Smooth muscle cell (in vitro differentiated cells): ENCODE measurements around the gene MVP. TPM values are rescaled to one million over a fixed set of nuclear protein-coding genes. Genes with fewer than 3 reads are reported as not detected.

Experiments
- DNase-seq: peaks from one replicate; lab custom pipeline; 2025; ENCODE audit not compliant: unreplicated experiment; lab: John Stamatoyannopoulos, UW
- H2AFZ ChIP-seq: fragments of 200-600 bp; sonication (generic); 2 replicates; pipeline ENCODE4 v1.6.0; 2016; ENCODE audit warnings: antibody characterized with exemption, low read depth, mild to moderate bottlenecking
- H3F3A ChIP-seq: fragments of 200-600 bp; sonication (generic); 2 replicates; pipeline ENCODE4 v1.6.0; 2017; ENCODE audit warnings: antibody characterized with exemption, low read depth
- H3K27ac ChIP-seq: fragments of 200-600 bp; sonication (generic); 2 replicates; pipeline ENCODE4 v1.5.1; 2016; ENCODE audit warnings: low read depth, mild to moderate bottlenecking
- H3K27me3 ChIP-seq: fragments of 200-600 bp; sonication (generic); 2 replicates; pipeline ENCODE4 v1.6.1; 2016; ENCODE audit warnings: low read depth, mild to moderate bottlenecking
- H3K36me3 ChIP-seq: fragments of 200-600 bp; sonication (generic); 2 replicates; pipeline ENCODE4 v1.5.1; 2016; ENCODE audit warnings: low read depth
- H3K4me1 ChIP-seq: fragments of 200-600 bp; sonication (generic); 2 replicates; pipeline ENCODE4 v1.5.1; 2016; ENCODE audit warnings: low read depth
- H3K4me2 ChIP-seq: fragments of 200-600 bp; sonication (generic); 2 replicates; pipeline ENCODE4 v1.6.0; 2016; ENCODE audit warnings: mild to moderate bottlenecking
- H3K4me3 ChIP-seq: fragments of 200-600 bp; sonication (generic); 2 replicates; pipeline ENCODE4 v1.5.1; 2016; ENCODE audit warnings: mild to moderate bottlenecking
- H3K79me2 ChIP-seq: fragments of 200-600 bp; sonication (generic); 2 replicates; pipeline ENCODE4 v1.6.0; 2016; ENCODE audit warnings: low read depth, mild to moderate bottlenecking
- H3K9ac ChIP-seq: fragments of 200-600 bp; sonication (generic); 2 replicates; pipeline ENCODE4 v1.6.0; 2016; ENCODE audit warnings: low read depth
- H3K9me3 ChIP-seq: fragments of 200-600 bp; sonication (generic); replicated peaks from 2 replicates; pipeline ENCODE4 v1.5.1; 2016; ENCODE audit warnings: low read depth
- H4K20me1 ChIP-seq: fragments of 200-600 bp; sonication (generic); 2 replicates; pipeline ENCODE4 v1.6.0; 2016; ENCODE audit warnings: low read depth
- CTCF ChIP-seq: fragments of 200-600 bp; sonication (generic); IDR thresholded peaks from 2 replicates; pipeline ENCODE4 v1.5.1; 2017; ENCODE audit warnings: borderline replicate concordance, mild to moderate bottlenecking, antibody characterized with exemption; ENCODE audit not compliant: insufficient read depth, poor library complexity, severe bottlenecking
- WGBS: methylation state at CpG from one replicate; pipeline ENCODE4 v1.1.7; 2016; ENCODE audit warnings: low lambda C conversion rate; 5-methylcytosine and 5-hydroxymethylcytosine counted together
- polyA plus RNA-seq: library from polyadenylated mRNA; unstranded; fragments of >200 nt; fragmentation: Nextera tagmentation; extraction: Ambion mirVana; gene quantifications from 2 replicates; pipeline ENCODE4 v1.2.1, GENCODE V29; 2016
- total RNA-seq: library from RNA; depleted of rRNA; stranded (reverse); fragments of >200 nt; gene quantifications from 2 replicates; pipeline ENCODE4 v1.2.3, GENCODE V29; 2014

The MVP gene
- total and polyA plus RNA-seq, 2 experiments from 2014 or later: 47.5 to 110 TPM

- no peaks in the 10 kb centered on the region for H3K79me2 ChIP-seq
- no peak overlapping the region for H3K27ac ChIP-seq
- no peaks in the 10 kb centered on the region for H3K36me3 ChIP-seq
- H3K9me3 ChIP-seq: no peaks in the 10 kb centered on the region
- 92% methylated on average over 15 of the region's 15 CpGs for WGBS
- no peak for TF ChIP-seq CTCF
- no peak overlapping the region for H2AFZ ChIP-seq
- H3K4me1 ChIP-seq: no peaks in the 10 kb centered on the region
- DNase-seq: no peak
- no peak overlapping the region for H3K9ac ChIP-seq
- no peaks in the 10 kb centered on the region for H3K27me3 ChIP-seq
- H3K4me3 ChIP-seq: no peak overlapping the region
- H4K20me1 ChIP-seq: peaks cover 3% of the 10 kb centered on the region
- H3K4me2 ChIP-seq: no peak overlapping the region
- H3F3A ChIP-seq: no peaks in the 10 kb centered on the region
Measured at GRCh38 chr16:29836623-29837022, 16.4 kb downstream of the MVP start.

DNA sequence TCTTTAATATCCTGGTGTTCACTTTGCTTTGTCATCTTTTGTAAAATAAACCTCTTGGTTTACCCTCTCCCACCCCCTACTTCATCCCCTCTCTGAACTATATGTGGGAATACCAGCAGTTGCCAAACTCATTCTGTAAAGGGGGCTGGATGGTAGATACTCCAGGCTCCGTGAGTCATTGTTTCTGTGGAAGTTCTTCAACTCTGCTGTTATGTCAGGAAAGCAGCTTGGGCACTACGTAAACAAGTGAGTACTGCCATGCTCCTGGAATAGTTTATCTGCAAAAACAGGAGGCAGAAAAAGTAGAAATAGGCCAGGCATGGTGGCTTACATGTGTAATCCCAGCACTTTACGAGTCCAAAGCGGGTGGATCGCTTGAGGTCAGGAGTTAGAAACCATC is 17.6 kb downstream of the MVP start:
- Histone ChIP-seq H4K20me1 (no peaks in the 10 kb centered on the region), H3K9ac (no peak overlapping the region), H3K4me3 (no peak overlapping the region), H3K79me2 (no peaks in the 10 kb centered on the region), H3K27me3 (no peaks in the 10 kb centered on the region), H3K9me3 (no peaks in the 10 kb centered on the region), H3K36me3 (no peaks in the 10 kb centered on the region), H2AFZ (no peak overlapping the region), H3F3A (no peaks in the 10 kb centered on the region), H3K27ac (no peak overlapping the region), H3K4me1 (no peaks in the 10 kb centered on the region), H3K4me2 (no peak overlapping the region)
- WGBS: 42% methylated on average over 5 of the region's 5 CpGs
- no peak for TF ChIP-seq CTCF
- DNase-seq: no peak

DNA sequence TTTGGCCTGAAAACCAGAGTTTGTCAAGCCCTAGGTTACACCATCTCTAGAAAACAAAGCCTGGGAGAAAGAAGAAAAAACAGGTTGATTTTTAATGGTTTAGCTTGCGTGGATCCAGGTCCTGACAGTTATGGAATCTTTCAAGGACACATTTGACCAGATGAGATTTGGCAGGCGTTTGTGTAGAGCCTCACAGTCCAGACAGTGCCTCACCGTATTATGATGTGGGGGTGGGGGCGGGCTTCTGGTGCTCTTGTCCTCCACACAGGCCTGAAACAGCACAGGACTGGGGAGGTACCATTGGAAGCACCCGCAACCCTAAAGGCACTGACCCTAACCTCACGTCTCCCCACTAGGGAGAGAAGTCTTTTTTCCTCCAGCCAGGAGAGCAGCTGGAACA is 19.6 kb downstream of the MVP start:
- H3F3A ChIP-seq: no peaks in the 10 kb centered on the region
- DNase-seq: no peak
- H3K36me3 ChIP-seq: no peaks in the 10 kb centered on the region
- TF ChIP-seq CTCF: no peak
- H4K20me1 ChIP-seq: no peaks in the 10 kb centered on the region
- no peaks in the 10 kb centered on the region for H3K27me3 ChIP-seq
- H3K27ac ChIP-seq: no peak overlapping the region
- WGBS: 66% methylated on average over 6 of the region's 6 CpGs
- H3K4me3 ChIP-seq: no peak overlapping the region
- H3K4me1 ChIP-seq: no peaks in the 10 kb centered on the region
- H3K79me2 ChIP-seq: no peaks in the 10 kb centered on the region
- no peak overlapping the region for H2AFZ ChIP-seq
- H3K9ac ChIP-seq: no peak overlapping the region
- no peak overlapping the region for H3K4me2 ChIP-seq
- H3K9me3 ChIP-seq: no peaks in the 10 kb centered on the region

GRCh38 chr16:29840240-29840639 is 20.0 kb downstream of the MVP start:
- H4K20me1 ChIP-seq: no peaks in the 10 kb centered on the region
- H3K79me2 ChIP-seq: no peaks in the 10 kb centered on the region
- no peaks in the 10 kb centered on the region for H3K27me3 ChIP-seq
- DNase-seq: no peak
- H3K36me3 ChIP-seq: no peaks in the 10 kb centered on the region
- H3K27ac ChIP-seq: no peak overlapping the region
- WGBS: 94% methylated on average over 10 of the region's 10 CpGs
- no peak overlapping the region for H3K4me3 ChIP-seq
- no peaks in the 10 kb centered on the region for H3K4me1 ChIP-seq
- no peak overlapping the region for H3K9ac ChIP-seq
- TF ChIP-seq CTCF: no peak
- H3K4me2 ChIP-seq: no peak overlapping the region
- no peak overlapping the region for H2AFZ ChIP-seq
- no peaks in the 10 kb centered on the region for H3K9me3 ChIP-seq
- H3F3A ChIP-seq: no peaks in the 10 kb centered on the region
